Loucy (cell line): ENCODE results near the gene C19orf85.

Source experiments
- H2AFZ ChIP-seq: fragments of 200-600 bp; sonication (generic); 2 replicates; pipeline ENCODE4 v1.6.0; 2016; ENCODE audit warnings: antibody characterized with exemption, mild to moderate bottlenecking, low read length, moderate library complexity
- H3F3A ChIP-seq: fragments of 200-600 bp; 2 replicates; pipeline ENCODE4 v1.6.0; 2016; ENCODE audit warnings: antibody characterized with exemption, low read depth, mild to moderate bottlenecking
- H3K27me3 ChIP-seq: fragments of 200-600 bp; sonication (generic); 2 replicates; pipeline ENCODE4 v1.6.1; 2014; ENCODE audit warnings: low read length, mild to moderate bottlenecking; ENCODE audit not compliant: insufficient read depth, poor library complexity, severe bottlenecking
- H3K36me3 ChIP-seq: fragments of 200-600 bp; sonication (generic); 2 replicates; pipeline ENCODE4 v1.6.1; 2016; ENCODE audit warnings: low read length; ENCODE audit not compliant: insufficient read depth
- H3K4me1 ChIP-seq: fragments of 200-600 bp; sonication (generic); 2 replicates; pipeline ENCODE4 v1.5.1; 2014; ENCODE audit warnings: low read length, mild to moderate bottlenecking; ENCODE audit not compliant: insufficient read depth, poor library complexity, severe bottlenecking
- H3K4me2 ChIP-seq: fragments of 200-600 bp; sonication (generic); 2 replicates; pipeline ENCODE4 v1.6.0; 2014; ENCODE audit warnings: antibody characterized with exemption, low read length, low read depth, mild to moderate bottlenecking; ENCODE audit not compliant: poor library complexity, severe bottlenecking
- H3K4me3 ChIP-seq: fragments of 200-600 bp; sonication (generic); 2 replicates; pipeline ENCODE4 v1.5.1; 2014; ENCODE audit warnings: low read length, mild to moderate bottlenecking, mixed read lengths; ENCODE audit not compliant: poor library complexity, severe bottlenecking
- H3K79me2 ChIP-seq: fragments of 200-600 bp; sonication (generic); 2 replicates; pipeline ENCODE4 v1.6.1; 2014; ENCODE audit warnings: low read length; ENCODE audit not compliant: insufficient read depth
- H3K9ac ChIP-seq: fragments of 200-600 bp; sonication (generic); 2 replicates; pipeline ENCODE4 v1.6.0; 2014; ENCODE audit warnings: mild to moderate bottlenecking, low read depth, low read length, moderate library complexity; ENCODE audit not compliant: poor library complexity, severe bottlenecking
- H3K9me2 ChIP-seq: fragments of 200-600 bp; sonication (generic); replicated peaks from 2 replicates; pipeline ENCODE4 v1.6.1; 2016; ENCODE audit warnings: low read depth, low read length, mixed read lengths
- H3K9me3 ChIP-seq: fragments of 200-600 bp; sonication (generic); 2 replicates; pipeline ENCODE4 v1.6.1; 2014; ENCODE audit warnings: mild to moderate bottlenecking, antibody characterized with exemption, low read length, low read depth; ENCODE audit not compliant: insufficient read depth
- H4K20me1 ChIP-seq: fragments of 200-600 bp; sonication (generic); 2 replicates; pipeline ENCODE4 v1.6.0; 2014; ENCODE audit warnings: antibody characterized with exemption, low read length, mild to moderate bottlenecking; ENCODE audit not compliant: insufficient read depth, poor library complexity, severe bottlenecking
- CTCF ChIP-seq: fragments of 200-600 bp; sonication (generic); conservative IDR thresholded peaks from 2 replicates; pipeline ENCODE4 v1.5.1; 2014; ENCODE audit warnings: mild to moderate bottlenecking, antibody characterized with exemption, low read length
- EZH2phosphoT487 ChIP-seq: fragments of 200-600 bp; IDR thresholded peaks from 2 replicates; pipeline ENCODE4 v1.6.1; 2018; ENCODE audit warnings: antibody characterized with exemption, mild to moderate bottlenecking, moderate library complexity, borderline replicate concordance

C19orf85 gene

GRCh38 chr19:55504252-55504603, 39.7 kb upstream of the C19orf85 start:
- Histone ChIP-seq H3K27me3 (no peaks in the 10 kb centered on the region), H3K4me2 (peak overlapping the region; percentile 75), H2AFZ (peak overlapping the region; percentile 86), H3K9ac (peak overlapping the region; percentile 77), H3F3A (no peaks in the 10 kb centered on the region), H3K36me3 (no peaks in the 10 kb centered on the region), H4K20me1 (no peaks in the 10 kb centered on the region), H3K4me3 (peak overlapping the region; percentile 69), H3K4me1 (peaks cover 25% of the 10 kb centered on the region), H3K9me2 (no peaks in the 10 kb centered on the region), H3K79me2 (peaks cover 25% of the 10 kb centered on the region), H3K9me3 (no peaks in the 10 kb centered on the region)
- TF ChIP-seq EZH2phosphoT487: no peak
- TF ChIP-seq CTCF: no peak

GRCh38 chr19:55503502-55504251, 39.1 kb upstream of the C19orf85 start:
- TF ChIP-seq CTCF (peak; percentile 94), EZH2phosphoT487 (no peak)
- no peaks in the 10 kb centered on the region for H3K36me3 ChIP-seq
- H3K79me2 ChIP-seq: peaks cover 25% of the 10 kb centered on the region
- H3K4me1 ChIP-seq: peaks cover 25% of the 10 kb centered on the region
- H3K9me2 ChIP-seq: no peaks in the 10 kb centered on the region
- H2AFZ ChIP-seq: peak overlapping the region; percentile 86
- H3F3A ChIP-seq: no peaks in the 10 kb centered on the region
- H3K27me3 ChIP-seq: no peaks in the 10 kb centered on the region
- H4K20me1 ChIP-seq: no peaks in the 10 kb centered on the region
- H3K4me3 ChIP-seq: peak overlapping the region; percentile 69
- H3K4me2 ChIP-seq: peak overlapping the region; percentile 75
- H3K9ac ChIP-seq: peak overlapping the region; percentile 77
- H3K9me3 ChIP-seq: no peaks in the 10 kb centered on the region

- H3K27me3 ChIP-seq: no peaks in the 10 kb centered on the region
- H3K36me3 ChIP-seq: no peaks in the 10 kb centered on the region
- no peaks in the 10 kb centered on the region for H3F3A ChIP-seq
- peaks cover 25% of the 10 kb centered on the region for H3K79me2 ChIP-seq
- peaks cover 25% of the 10 kb centered on the region for H3K4me1 ChIP-seq
- peak overlapping the region; percentile 77 for H3K9ac ChIP-seq
- TF ChIP-seq EZH2phosphoT487: no peak
- no peak for TF ChIP-seq CTCF
- H3K4me2 ChIP-seq: peak overlapping the region; percentile 75
- H3K9me2 ChIP-seq: no peaks in the 10 kb centered on the region
- peak overlapping the region; percentile 69 for H3K4me3 ChIP-seq
- no peaks in the 10 kb centered on the region for H4K20me1 ChIP-seq
- H3K9me3 ChIP-seq: no peaks in the 10 kb centered on the region
- peak overlapping the region; percentile 86 for H2AFZ ChIP-seq
These were observed 38.6 kb upstream of the C19orf85 start for GRCh38 chr19:55503157-55503501.
